Measurements from ENCODE around the gene TMEM184B.
A peak's percentile ranks its signal among the peaks of the same experiment; 100 is the strongest.
"Not testable (repeated sequence)": the region's sequence is repeated elsewhere in the genome, so short reads cannot be mapped to it uniquely, and the experiment has no call there.

Gene TMEM184B

GRCh38 chr22:38249301-38249700 lies 23.5 kb downstream of the TMEM184B start:
- no peak for DNase-seq (ENCODE audit: low spot score)

DNA sequence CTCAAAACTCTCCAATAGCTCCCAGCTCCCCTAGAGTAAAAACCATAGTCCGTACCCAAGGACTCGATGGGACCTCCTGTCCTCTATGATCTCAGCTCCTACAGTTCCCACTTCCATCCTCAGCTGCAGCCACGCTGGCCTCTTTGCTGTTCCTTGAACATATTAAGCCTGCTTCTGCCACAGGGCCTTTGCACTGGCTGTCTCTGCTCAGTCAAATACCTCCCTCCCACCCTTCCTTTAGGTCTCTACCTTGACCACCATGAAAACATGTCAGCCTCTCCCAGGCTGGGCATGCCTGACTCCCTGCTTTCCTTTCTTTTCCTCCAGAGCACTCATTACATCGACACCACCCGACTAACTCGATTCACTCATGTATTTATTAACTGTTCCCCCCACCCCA lies 24.5 kb downstream of the TMEM184B start:
- DNase-seq (ENCODE audit: low spot score), result no peak

GRCh38 chr22:38247713-38248112 lies 25.1 kb downstream of the TMEM184B start:
- DNase-seq (ENCODE audit: low spot score), result no peak

- DNase-seq (ENCODE audit: low spot score), result no peak
Observed at GRCh38 chr22:38246692-38247091, 26.1 kb downstream of the TMEM184B start.

DNA sequence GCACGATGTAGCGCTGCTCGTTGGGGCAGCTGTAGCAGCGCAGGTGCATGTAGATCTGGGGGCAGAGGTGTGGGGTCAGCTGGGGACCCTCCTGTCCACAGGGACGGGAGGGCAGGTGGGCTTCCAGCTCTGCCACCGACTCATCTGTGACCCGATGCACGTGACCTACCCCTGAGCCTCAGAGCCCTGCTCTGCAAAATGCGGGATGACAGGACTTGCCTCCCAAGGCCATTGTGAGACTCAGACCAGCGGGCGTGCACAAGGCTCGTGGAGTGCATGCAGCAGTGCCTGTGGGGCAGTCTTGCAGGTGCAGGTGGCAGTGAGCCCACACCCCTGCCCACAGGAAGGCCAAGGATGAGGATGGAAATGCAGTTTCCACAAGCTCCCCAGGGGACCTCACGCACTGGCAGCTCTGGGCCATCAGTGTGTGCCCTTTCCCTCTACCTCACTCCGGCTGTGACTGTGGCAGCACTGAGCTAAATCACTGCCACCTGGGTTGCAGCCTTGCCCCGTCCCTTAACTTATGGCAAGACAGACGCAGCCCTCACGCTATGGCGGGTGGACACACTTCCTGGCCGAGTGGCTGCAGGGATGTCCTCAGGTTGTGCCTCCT lies 26.7 kb downstream of the TMEM184B start:
- DNase-seq (ENCODE audit: low spot score), result no peak

DNA sequence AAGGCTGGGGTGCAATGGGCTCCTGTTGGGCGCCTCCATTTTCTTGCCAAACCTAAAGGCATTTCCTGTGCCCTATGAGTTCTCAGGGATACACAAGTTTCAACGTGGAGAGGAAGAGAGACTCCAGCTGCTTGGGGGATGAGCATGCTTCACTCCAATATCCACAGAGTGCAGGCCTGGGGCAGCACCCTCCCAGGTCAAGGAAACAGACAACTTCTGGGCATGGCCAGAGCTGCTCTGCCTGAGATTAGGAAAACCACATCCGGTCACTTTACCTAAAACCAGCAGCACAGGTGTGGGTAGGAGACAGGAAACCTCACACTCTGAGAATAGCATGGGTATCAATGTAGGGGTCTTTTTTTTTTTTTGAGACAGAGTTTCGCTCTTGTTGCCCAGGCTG lies 28.7 kb downstream of the TMEM184B start:
- no peak for DNase-seq (ENCODE audit: low spot score)

GRCh38 chr22:38243007-38243765 lies 29.6 kb downstream of the TMEM184B start:
- DNase-seq (ENCODE audit: low spot score), result no peak

DNA sequence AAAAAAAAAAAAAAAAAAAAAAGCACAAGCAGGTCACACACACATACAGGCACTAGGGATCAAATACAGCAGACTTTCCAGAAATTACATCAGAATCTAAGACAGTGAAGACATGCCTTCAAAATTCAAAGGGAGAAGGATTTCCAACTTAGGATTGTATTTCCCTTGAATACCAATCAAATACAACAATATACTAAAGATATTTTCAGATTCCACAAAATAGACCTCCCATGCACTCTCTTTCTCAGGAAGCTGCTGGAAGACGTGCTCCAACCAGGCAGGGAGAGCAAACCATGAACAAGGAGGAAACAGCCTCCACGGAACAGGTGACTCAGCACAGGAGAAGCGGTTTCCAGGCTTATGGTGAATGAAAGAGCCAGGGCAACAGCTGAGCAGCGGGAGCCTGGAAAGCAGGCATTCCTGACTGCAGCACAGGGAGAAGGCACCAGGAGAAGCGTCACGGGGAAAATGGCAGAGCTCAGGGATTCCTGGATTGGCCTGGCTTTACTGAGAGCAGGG lies 32.0 kb downstream of the TMEM184B start:
- peak; percentile 76 for DNase-seq (ENCODE audit: low spot score)

- peak; percentile 91 for DNase-seq (ENCODE audit: low spot score)
Observed at GRCh38 chr22:38239101-38239761, 33.6 kb downstream of the TMEM184B start.

DNA sequence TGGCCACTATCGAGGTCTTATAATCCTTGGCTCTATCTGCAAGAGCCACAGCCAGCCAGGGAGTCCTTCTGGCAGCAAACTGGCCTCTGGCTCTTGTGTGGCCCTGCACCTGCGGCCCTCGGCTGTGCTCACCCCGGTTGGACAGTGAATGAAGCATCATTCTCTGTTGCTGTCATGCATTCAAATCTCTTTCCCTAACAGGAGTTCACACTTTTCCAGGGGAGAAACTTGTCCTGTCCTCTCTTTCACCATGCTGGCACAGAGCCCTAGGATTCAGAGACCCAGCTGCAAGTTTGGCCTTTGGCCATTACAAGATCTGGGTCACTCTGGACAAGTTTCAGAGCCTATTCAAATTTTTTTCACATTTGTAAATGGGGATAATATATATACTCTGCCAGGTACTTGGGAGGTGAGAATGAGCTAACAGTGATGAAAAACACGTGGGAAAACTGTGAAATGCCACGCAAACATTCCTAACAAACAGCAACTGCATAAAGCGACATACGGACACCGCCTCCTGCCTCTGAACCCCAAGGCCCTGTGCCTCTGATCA lies 34.2 kb downstream of the TMEM184B start:
- peak; percentile 62 for DNase-seq (ENCODE audit: low spot score)

GRCh38 chr22:38236786-38237185 lies 36.0 kb downstream of the TMEM184B start:
- DNase-seq (ENCODE audit: low spot score), result no peak

DNA sequence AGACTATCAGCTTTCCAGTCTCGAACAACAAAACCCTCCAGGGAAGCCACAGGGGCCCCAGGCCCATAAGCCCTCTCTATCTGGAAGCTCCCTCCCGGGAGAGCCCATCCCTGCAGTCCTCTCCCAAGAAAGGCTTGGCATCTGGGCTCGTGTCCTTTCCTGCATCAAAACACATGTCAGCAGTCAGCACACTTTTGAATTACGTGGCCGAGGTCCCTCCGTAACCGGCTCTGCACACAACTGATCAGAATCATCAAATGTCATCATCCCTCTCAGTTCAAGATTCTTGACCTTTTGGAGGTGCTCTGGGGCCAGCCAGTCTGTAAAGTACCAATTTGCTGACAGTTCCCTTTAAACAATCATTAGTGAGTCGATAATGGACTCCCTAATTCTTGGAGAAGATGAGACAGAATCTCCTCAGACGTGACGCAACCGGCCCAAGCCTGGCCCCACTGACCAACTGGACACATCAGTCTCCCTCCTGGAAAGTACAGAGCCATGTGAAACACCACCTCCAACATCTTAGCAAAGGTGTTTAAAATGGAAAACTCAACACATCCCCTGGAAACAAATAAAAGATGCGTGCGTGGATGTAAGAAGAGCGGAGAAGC lies 37.5 kb downstream of the TMEM184B start:
- no peak for DNase-seq (ENCODE audit: low spot score)

- not testable (repeated sequence) for DNase-seq (ENCODE audit: low spot score)
Observed at GRCh38 chr22:38233856-38234255, 39.0 kb downstream of the TMEM184B start.

DNA sequence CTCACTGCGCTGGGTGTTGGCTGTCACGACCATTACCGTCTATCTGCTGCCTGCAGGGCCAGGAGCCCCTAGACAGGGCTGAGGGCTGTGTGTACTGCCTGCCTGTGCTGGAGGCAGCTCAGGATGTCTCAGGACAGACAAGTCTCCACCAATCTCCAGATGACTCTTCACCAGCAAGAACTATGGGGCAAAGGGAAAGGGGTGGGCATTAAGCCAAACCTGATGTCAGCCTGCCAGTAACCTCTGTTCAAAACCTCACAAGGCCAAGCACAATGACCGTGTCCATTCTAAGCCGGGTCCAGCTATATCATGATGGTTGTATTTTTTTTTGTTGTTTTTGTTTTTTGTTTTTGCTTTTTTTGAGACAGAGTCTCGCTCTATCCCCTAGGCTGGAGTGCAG lies 39.4 kb downstream of the TMEM184B start:
- no peak for DNase-seq (ENCODE audit: low spot score)

- DNase-seq (ENCODE audit: low spot score), result no peak
Observed at GRCh38 chr22:38232196-38232595, 40.6 kb downstream of the TMEM184B start.

DNA sequence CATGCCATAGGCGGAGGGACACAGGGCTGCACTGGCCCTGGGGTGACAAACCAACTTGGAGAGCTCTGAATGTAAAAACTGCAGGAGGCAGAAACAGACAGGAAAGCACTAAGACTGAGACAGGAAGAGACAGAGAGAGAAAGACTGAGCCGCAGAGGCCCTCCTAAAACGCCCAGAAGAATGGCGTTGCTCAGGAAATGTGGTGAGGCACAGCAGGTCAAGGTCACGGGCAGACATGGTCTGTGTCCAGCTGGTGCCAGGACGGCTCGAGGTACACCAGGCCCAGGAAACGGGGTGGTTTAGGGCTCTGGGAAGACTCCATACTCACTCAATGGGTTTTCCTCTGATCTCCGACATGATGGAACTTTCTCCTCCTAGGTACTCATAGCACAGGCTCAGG lies 41.9 kb downstream of the TMEM184B start:
- no peak for DNase-seq (ENCODE audit: low spot score)

- no peak for DNase-seq (ENCODE audit: low spot score)
Observed at GRCh38 chr22:38230108-38230825, 42.5 kb downstream of the TMEM184B start.

DNA sequence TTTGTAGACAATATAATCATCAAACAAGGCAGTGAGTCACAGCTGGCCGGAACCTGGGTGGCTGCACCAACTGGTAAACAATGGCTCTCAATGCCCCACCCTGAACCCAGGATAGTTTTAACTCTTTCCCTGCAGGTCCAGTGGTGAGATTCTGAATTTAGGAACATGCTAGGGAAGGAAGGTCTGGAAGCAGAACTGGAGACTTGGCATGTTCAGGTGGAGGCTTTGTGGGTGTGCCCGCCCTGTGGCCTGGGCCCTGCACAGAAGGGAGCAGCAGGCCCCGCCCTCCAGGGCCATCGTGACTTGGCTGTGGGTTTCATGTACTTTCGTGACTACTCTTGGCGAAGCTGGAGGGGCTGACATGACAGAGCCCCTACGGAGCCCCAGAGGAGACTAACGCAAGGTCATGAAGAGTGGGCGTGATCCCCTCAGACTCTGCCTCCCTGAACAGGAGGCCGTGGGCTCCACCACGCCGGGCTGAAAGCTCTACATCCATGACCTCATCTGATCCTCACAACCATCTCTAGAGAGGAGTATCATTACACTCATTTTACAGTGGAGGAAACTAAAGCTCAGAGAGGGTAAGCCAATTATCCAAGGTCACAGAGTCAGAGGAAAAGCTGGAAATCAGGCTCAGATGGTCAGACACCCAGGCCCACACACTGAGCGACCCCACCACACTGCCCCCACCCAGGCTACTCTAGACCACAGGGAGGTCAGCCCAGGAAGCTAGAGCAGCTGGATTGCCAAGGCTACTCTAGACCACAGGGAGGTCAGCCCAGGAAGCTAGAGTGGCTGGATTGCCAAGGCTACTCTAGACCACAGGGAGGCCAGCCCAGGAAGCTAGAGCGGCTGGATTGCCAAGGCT lies 43.7 kb downstream of the TMEM184B start:
- peak; percentile 82 for DNase-seq (ENCODE audit: low spot score)

DNA sequence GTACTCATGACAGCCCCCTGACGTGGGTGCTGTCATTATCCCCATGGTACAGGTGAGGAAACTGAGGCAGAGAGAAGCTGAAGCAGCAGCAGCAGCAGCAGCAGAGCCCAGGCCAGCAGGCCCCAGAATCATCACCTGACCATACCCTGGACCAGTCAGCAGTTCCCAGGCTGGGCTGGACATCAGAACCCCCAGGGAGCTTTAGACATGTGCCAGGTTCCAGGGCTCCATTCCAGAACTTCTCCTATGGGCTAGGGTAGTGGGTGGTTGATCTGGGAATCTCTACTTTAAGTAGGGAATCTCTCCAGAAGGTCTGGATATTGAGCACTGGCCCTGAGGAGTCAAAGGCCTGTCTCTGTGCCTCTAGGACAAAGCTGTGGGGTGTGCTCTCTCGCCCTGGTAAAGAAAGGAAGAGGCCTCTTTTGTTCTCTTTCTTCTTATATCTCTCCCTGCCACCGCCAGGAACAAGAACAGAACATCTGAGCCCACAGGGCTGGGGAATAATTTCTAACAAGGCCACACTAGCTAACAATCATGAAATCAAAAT lies 44.4 kb downstream of the TMEM184B start:
- no peak for DNase-seq (ENCODE audit: low spot score)

All from GM03348 (cell line).